ENCODE results near the gene PEF1.

- TF ChIP-seq POLR2A (IDR thresholded peaks at IDR 0.05) (no peak), CTCF (IDR thresholded peaks at IDR 0.05) (no peak), EP300 (IDR thresholded peaks at IDR 0.05) (no peak)
Observed at GRCh38 chr1:31648190-31648589, 3.5 kb upstream of the PEF1 start.

Data from gastroesophageal sphincter (tissue), 3 donors.